SU-DHL-6 (cell line): ENCODE measurements around the gene PLLP.

Experiments
- CTCF ChIP-seq: fragments of 200-600 bp; sonication (generic); IDR thresholded peaks from one replicate; pipeline ENCODE4 v1.5.1; 2017; ENCODE audit warnings: antibody characterized with exemption, mild to moderate bottlenecking, low read length, moderate library complexity; ENCODE audit not compliant: insufficient read depth, poor library complexity, severe bottlenecking
- EZH2phosphoT487 ChIP-seq: fragments of 200-600 bp; sonication (generic), shearing (Covaris generic); conservative IDR thresholded peaks from 2 replicates; pipeline ENCODE4 v1.6.1; 2018; ENCODE audit warnings: mild to moderate bottlenecking, antibody characterized with exemption, low read length, moderate library complexity, mixed read lengths

GRCh38 chr16:57285379-57285778 lies 907 bp upstream of the PLLP start:
- no peak for TF ChIP-seq CTCF
- TF ChIP-seq EZH2phosphoT487, result no peak
